Measurements from ENCODE around the gene PARN.
"Not testable (repeated sequence)": the region's sequence is repeated elsewhere in the genome, so short reads cannot be mapped to it uniquely, and the experiment has no call there.

The PARN gene

GRCh38 chr16:14544846-14545245 lies 85.2 kb downstream of the PARN start:
- intact Hi-C loops (cut with DNase I); DNase-seq: not testable (repeated sequence)

GRCh38 chr16:14539631-14540030 lies 90.4 kb downstream of the PARN start:
- intact Hi-C loops (cut with DNase I): no loop called here
- no peak for DNase-seq

- no peak for DNase-seq
- intact Hi-C loops (cut with DNase I): no loop called here
Measured at GRCh38 chr16:14539156-14539555, 90.9 kb downstream of the PARN start.

GRCh38 chr16:14538604-14539003 lies 91.5 kb downstream of the PARN start:
- no peak for DNase-seq
- intact Hi-C loops (cut with DNase I): no loop called here

- intact Hi-C loops (cut with DNase I): loop anchor here (2.0 kb wide), 1 partner anchor 283 kb away; no protein-coding TSS in a partner anchor
- no peak for DNase-seq
Measured at GRCh38 chr16:14531613-14532012, 98.4 kb downstream of the PARN start.

GRCh38 chr16:14531101-14531500 lies 99.0 kb downstream of the PARN start:
- intact Hi-C loops (cut with DNase I): loop anchor here (2.0 kb wide), 1 partner anchor 282 kb away; no protein-coding TSS in a partner anchor
- peak in 16 of 42 donors; percentile 12 to 61 (median 33) for DNase-seq

GRCh38 chr16:14530046-14530445 lies 100.0 kb downstream of the PARN start:
- no peak for DNase-seq
- intact Hi-C loops (cut with DNase I): loop anchor here (2.0 kb wide), 1 partner anchor 281 kb away; no protein-coding TSS in a partner anchor

GRCh38 chr16:14529010-14529669 lies 100.9 kb downstream of the PARN start:
- intact Hi-C loops (cut with DNase I): loop anchor here (10.0 kb wide), 1 partner anchor 224 kb away; no protein-coding TSS in a partner anchor
- DNase-seq: peak; percentile 53 to 89 (median 77)

GRCh38 chr16:14528306-14528705 lies 101.8 kb downstream of the PARN start:
- DNase-seq: no peak
- intact Hi-C loops (cut with DNase I): loop anchor here (10.0 kb wide), 1 partner anchor 224 kb away; no protein-coding TSS in a partner anchor

- intact Hi-C loops (cut with DNase I): loop anchor here (10.0 kb wide), 1 partner anchor 223 kb away; no protein-coding TSS in a partner anchor
- no peak for DNase-seq
Measured at GRCh38 chr16:14527411-14528044, 102.5 kb downstream of the PARN start.

GRCh38 chr16:14525596-14525995 lies 104.5 kb downstream of the PARN start:
- intact Hi-C loops (cut with DNase I): loop anchor here (10.0 kb wide), 1 partner anchor 221 kb away; no protein-coding TSS in a partner anchor
- DNase-seq: no peak

- intact Hi-C loops (cut with DNase I): loop anchor here (10.0 kb wide), 1 partner anchor 220 kb away; no protein-coding TSS in a partner anchor
- DNase-seq: no peak
Measured at GRCh38 chr16:14524979-14525378, 105.1 kb downstream of the PARN start.

- DNase-seq: no peak
- intact Hi-C loops (cut with DNase I): loop anchor here (10.0 kb wide), 1 partner anchor 219 kb away; no protein-coding TSS in a partner anchor
Measured at GRCh38 chr16:14523632-14524031, 106.4 kb downstream of the PARN start.

GRCh38 chr16:14522671-14523070 lies 107.4 kb downstream of the PARN start:
- intact Hi-C loops (cut with DNase I): loop anchor here (10.0 kb wide), 1 partner anchor 218 kb away; no protein-coding TSS in a partner anchor
- no peak for DNase-seq

- no peak for DNase-seq
- intact Hi-C loops (cut with DNase I): loop anchor here (10.0 kb wide), 1 partner anchor 216 kb away; no protein-coding TSS in a partner anchor
Measured at GRCh38 chr16:14520753-14521152, 109.3 kb downstream of the PARN start.

- intact Hi-C loops (cut with DNase I): no loop called here
- DNase-seq: peak in 1 of 42 donors; percentile 1
Measured at GRCh38 chr16:14514967-14515366, 115.1 kb downstream of the PARN start.

GRCh38 chr16:14513389-14514107 lies 116.5 kb downstream of the PARN start:
- DNase-seq: peak in 1 of 42 donors; percentile 13
- intact Hi-C loops (cut with DNase I): no loop called here

GRCh38 chr16:14511800-14512135 lies 118.3 kb downstream of the PARN start:
- intact Hi-C loops (cut with DNase I): no loop called here
- no peak for DNase-seq

GRCh38 chr16:14510939-14511799 lies 118.9 kb downstream of the PARN start:
- intact Hi-C loops (cut with DNase I): no loop called here

More at GRCh38 chr16:14510939-14511799, 118.9 kb downstream of the PARN start:
- DNase-seq: peak in 1 of 42 donors; percentile 2

All from head of caudate nucleus (tissue), 42 donors.